NCI-H2107 treated with DMSO at 0.1 percent for 48 hours (cell line): Measurements from ENCODE around the gene CETP.
"Not testable (repeated sequence)": the region's sequence is repeated elsewhere in the genome, so short reads cannot be mapped to it uniquely, and the experiment has no call there.

Experiments used
- DNase-seq: peaks from one replicate; lab custom pipeline; 2025; ENCODE audit not compliant: unreplicated experiment; lab: John Stamatoyannopoulos, UW

Gene CETP

GRCh38 chr16:56995136-56995805, 33.5 kb downstream of the CETP start:
- DNase-seq: no peak

DNA sequence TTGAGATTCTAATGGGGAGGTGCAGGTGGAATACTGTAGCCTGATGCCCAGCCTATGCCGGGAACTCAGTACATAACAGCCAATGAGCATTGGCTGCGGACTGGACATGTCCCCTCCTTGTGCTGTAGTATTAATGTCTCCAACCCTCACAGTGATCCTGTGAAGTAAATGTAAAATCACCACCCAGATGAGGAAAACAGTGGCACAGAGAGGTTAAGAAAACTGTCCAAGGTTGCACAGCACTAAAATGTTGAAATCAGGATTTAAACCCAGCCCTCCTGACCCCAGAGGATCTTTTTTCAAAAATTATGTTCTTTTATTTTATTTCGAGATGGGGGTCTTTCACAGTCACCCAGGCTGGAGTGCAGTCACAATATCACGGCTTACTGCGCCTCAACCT, 35.5 kb downstream of the CETP start:
- DNase-seq: no peak

GRCh38 chr16:56997931-56998330, 36.2 kb downstream of the CETP start:
- DNase-seq: no peak

GRCh38 chr16:56998352-56998751, 36.6 kb downstream of the CETP start:
- DNase-seq: no peak

DNA sequence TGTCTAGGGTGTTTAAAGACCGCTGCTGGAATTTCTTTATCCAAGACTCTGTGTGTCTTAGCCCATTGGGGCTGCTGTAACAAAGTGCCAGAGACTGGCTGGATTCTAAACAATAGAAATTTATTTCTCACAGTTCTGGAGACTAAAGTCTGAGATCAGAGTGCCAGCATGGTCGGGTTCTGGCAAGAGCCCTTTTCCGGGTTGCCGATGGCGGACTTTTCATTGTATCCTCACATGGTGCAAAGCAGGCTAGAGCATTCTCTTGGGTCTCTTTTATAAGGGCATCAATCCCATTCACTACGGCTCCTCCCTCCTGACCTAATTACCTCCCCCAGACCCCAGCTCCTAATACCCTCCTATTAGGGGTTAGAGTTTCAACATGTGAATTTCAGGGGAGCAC, 37.1 kb downstream of the CETP start:
- DNase-seq: no peak

DNA sequence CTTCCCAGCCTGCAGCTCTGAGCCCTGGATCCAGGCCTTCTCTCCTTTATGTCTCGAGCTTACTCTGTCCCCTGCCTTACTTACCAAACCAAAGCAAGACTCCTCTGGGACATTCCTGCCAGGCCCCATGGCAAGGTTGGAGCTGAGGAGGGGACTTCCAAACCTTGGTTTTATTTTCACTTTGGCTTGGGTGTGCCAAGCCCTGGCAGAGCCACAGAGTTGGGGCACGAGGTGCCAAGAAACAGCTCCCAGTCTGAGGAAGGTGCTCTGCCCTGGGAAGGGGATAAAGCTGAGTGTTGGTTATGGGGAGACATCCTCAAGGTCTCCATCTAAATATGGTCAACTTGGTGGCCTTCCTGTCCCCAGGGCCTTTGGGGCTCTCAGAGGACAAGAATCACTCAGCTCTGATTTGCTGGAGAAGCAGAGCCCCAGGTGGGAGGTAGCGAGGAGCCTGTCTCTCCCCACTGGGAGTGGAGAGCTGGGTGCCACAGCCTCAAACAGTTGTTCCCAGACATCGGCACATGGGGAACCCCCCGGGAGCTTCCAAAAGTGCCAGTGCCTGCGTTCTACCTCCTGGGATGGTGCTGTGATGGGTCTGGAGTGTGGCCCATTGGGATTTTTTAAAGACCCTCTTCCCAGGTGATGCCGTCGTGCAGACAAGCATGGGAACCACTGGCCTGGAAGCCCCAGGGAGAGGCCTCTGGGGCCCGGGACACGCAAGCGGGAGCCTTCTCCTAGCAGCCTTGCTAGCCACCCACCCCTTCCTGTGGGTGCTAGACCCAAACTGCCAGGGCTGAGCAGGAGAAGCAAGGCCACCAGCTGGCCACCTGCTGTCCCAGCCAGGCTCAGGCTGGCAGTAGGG, 37.9 kb downstream of the CETP start:
- no peak for DNase-seq

GRCh38 chr16:57000271-57001025, 38.7 kb downstream of the CETP start:
- DNase-seq: no peak

DNA sequence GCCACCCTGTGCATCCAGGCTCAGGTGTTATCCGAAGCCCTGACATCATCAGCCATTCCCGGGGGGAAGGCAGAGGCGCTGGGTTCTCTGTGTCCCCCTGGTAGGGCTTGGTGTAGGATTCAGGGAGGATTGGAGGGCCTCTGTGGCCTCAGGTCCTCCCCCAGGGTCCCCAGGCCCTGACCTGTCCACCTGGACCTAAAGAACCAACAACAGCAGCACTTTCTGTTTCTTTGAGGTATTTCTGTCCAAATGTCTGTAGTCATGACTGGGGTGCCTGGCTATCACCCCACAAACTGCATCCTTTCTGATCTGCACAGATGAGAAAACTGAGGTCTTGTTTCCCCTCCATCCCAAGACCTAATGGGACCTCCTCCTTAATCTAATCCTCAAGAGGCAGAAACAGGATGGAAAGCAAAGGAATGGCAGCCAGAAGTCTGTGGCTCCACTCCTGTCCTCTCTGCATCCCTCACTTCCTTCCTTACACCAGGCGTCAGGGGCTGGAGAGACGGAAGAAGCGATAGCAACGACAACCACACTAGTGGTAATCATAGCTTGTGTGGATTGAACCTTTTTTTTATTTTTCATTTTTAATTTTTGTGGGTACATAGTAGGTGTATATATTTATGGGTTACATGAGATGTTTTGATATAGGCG, 39.4 kb downstream of the CETP start:
- no peak for DNase-seq

GRCh38 chr16:57003439-57004386, 42.0 kb downstream of the CETP start:
- DNase-seq: no peak

GRCh38 chr16:57004387-57005250, 42.9 kb downstream of the CETP start:
- no peak for DNase-seq

GRCh38 chr16:57005597-57005996, 43.8 kb downstream of the CETP start:
- not testable (repeated sequence) for DNase-seq

GRCh38 chr16:57007050-57007449, 45.3 kb downstream of the CETP start:
- no peak for DNase-seq

GRCh38 chr16:57007530-57007929, 45.8 kb downstream of the CETP start:
- no peak for DNase-seq

- no peak for DNase-seq
Observed at GRCh38 chr16:57008440-57008839, 46.7 kb downstream of the CETP start.

- DNase-seq: no peak
Observed at GRCh38 chr16:57009643-57010170, 48.0 kb downstream of the CETP start.

DNA sequence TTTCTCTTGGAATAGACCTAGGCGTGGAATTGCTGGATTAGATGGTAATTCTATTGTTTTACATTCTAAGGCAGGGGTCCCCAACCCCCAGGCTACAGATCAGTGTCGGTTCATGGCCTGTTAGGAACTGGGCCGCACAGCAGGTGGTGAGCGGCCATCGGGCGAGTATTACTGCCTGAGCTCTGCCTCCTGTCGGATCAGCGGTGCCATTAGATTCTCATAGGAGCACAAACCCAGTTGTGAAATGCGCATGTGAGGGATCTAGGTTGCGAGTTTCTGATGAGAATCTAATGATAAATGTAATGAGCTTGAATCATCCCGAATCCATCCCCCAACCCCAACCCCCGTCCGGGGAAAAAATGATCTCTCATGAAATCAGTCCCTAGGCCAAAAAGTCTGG, 50.6 kb downstream of the CETP start:
- no peak for DNase-seq

GRCh38 chr16:57013229-57013628, 51.5 kb downstream of the CETP start:
- DNase-seq: no peak

DNA sequence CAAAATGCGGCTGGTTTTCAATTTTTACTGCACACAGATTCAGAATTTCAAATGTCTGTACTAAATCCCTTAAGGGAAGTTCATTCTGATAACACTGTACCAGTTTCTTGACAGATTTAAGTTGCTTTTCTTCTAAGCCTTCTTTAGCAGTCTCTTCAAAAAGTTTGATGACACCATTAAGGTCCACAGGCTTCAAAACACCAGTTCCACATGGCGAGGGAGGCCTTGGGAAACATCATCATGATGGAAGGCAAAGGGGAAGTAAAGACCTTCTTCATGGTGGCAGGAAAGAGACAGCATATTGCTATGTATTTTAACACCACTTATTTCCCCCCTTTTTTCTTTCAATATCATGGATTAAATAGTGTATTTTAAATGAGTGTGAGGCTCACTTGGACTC, 52.2 kb downstream of the CETP start:
- no peak for DNase-seq

- no peak for DNase-seq
Observed at GRCh38 chr16:57016301-57016700, 54.6 kb downstream of the CETP start.
